AG09319 (cell line): Measurements from ENCODE around the gene NUDT1.

Source experiments
- DNase-seq: peaks from one replicate; pipeline ENCODE4 v3.0.0-alpha.2; 2010; ENCODE audit warnings: low read depth; ENCODE audit errors: extremely low read depth
- CTCF ChIP-seq: IDR thresholded peaks from 2 replicates; pipeline ENCODE4 v1.5.1; 2011; ENCODE audit warnings: low read depth, mild to moderate bottlenecking, inconsistent platforms, low read length, moderate library complexity

Gene NUDT1

GRCh38 chr7:2225336-2225735 is 16.7 kb upstream of the NUDT1 start:
- DNase-seq: no peak
- TF ChIP-seq CTCF: no peak

DNA sequence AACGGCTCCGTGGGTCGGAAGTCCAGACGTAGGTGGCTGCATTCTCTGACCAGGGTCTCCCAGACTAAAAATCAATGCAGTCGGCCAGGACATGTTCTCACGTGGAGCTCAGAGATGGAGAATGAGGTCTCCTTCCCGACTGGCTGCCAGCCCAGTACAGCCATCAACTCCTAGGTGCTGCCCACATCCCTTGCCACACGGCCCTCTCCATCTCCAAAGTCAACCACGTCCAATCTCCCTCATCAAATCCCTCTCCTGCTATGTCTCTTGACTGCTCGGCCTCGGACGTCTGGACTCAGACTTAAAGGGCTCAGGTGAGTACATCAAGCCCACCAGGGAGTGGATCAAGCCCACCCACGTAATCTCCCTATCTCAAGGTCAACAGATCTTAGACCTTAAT is 16.2 kb upstream of the NUDT1 start:
- TF ChIP-seq CTCF: no peak
- DNase-seq: no peak

GRCh38 chr7:2227699-2228098 is 14.3 kb upstream of the NUDT1 start:
- TF ChIP-seq CTCF: no peak
- no peak for DNase-seq

- no peak for TF ChIP-seq CTCF
- peak; percentile 46 for DNase-seq
Observed at GRCh38 chr7:2228921-2229320, 13.1 kb upstream of the NUDT1 start.

GRCh38 chr7:2229467-2229866 is 12.6 kb upstream of the NUDT1 start:
- DNase-seq: no peak
- TF ChIP-seq CTCF: no peak

DNA sequence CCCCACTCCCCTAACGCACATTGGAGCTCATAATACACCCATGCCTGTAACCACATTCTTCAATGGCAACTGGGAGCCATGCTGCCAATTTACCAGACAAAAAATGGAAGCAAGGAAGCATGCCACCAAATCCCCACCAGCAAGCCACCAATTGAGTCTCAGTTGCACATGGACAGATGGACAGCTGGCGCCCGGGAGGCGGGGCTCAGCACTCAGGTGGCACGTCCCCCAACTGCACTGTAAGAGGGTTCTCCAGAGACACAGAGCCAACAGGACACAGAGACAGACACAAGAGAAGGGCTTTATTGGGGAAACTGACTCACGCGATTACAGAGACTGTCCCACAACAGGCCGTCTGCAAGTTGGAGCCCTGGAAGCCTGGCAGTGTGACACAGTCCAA is 11.8 kb upstream of the NUDT1 start:
- DNase-seq: no peak
- no peak for TF ChIP-seq CTCF

GRCh38 chr7:2230882-2231281 is 11.1 kb upstream of the NUDT1 start:
- DNase-seq: no peak
- TF ChIP-seq CTCF: no peak
